MM.1S (cell line): ENCODE data around the gene RNF144B.

Experiments used
- EZH2phosphoT487 ChIP-seq: fragments of 300-600 bp; sonication (generic); IDR thresholded peaks from 2 replicates; pipeline ENCODE4 v1.6.1; 2018; ENCODE audit warnings: antibody characterized with exemption, low read length
- TF ChIP-seq, protein P1 (sequence below): fragments of 300-600 bp; sonication (generic); IDR thresholded peaks from 2 replicates; pipeline ENCODE4 v1.5.1; 2016; ENCODE audit warnings: antibody characterized with exemption, low read length, mixed read lengths

DNA sequence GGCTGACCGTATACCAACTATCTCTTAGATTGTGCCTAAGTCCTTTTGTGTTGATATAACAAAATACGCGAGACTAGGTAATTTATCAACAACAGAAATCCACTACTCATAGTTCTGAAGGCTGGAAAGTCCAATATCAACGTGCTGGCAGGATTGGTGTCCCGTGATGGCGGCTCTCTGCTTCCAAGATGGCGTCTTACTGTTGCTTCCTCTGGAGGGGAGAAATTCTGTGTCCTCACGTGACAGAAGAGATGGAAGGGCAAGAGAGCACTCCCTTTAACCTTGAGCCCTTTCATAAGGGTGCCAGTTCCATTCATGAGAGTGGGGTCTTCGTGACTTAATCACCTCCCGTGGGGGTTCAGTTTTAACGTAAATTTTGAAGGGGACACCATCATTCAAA is 28.1 kb downstream of the RNF144B start:
- TF ChIP-seq, protein P1, sequence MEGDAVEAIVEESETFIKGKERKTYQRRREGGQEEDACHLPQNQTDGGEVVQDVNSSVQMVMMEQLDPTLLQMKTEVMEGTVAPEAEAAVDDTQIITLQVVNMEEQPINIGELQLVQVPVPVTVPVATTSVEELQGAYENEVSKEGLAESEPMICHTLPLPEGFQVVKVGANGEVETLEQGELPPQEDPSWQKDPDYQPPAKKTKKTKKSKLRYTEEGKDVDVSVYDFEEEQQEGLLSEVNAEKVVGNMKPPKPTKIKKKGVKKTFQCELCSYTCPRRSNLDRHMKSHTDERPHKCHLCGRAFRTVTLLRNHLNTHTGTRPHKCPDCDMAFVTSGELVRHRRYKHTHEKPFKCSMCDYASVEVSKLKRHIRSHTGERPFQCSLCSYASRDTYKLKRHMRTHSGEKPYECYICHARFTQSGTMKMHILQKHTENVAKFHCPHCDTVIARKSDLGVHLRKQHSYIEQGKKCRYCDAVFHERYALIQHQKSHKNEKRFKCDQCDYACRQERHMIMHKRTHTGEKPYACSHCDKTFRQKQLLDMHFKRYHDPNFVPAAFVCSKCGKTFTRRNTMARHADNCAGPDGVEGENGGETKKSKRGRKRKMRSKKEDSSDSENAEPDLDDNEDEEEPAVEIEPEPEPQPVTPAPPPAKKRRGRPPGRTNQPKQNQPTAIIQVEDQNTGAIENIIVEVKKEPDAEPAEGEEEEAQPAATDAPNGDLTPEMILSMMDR, result no peak
- TF ChIP-seq EZH2phosphoT487, result no peak
